ENCODE measurements around the gene SLC13A3.

GRCh38 chr20:46665602-46666001 is 14.3 kb upstream of the SLC13A3 start:
- TF ChIP-seq EZH2 (IDR thresholded peaks at IDR 0.05; ENCODE audit: insufficient read depth, low read length) (no peak), CTCF (IDR thresholded peaks at IDR 0.05; ENCODE audit: insufficient read depth, low read depth, low read length) (no peak)

Data from astrocyte (in vitro differentiated cells and primary cell).